ENCODE results near the gene TM4SF4. TPM values are rescaled to one million over a fixed set of nuclear protein-coding genes. Genes with fewer than 3 reads are reported as not detected.

The TM4SF4 gene
- total RNA-seq, 1 donor from 2014 or later: 0.29 TPM

GRCh38 chr3:149507491-149508324, 33.2 kb downstream of the TM4SF4 start:
- no peak for DNase-seq (ENCODE audit: low read depth)
- TF ChIP-seq CTCF (conservative IDR thresholded peaks at IDR 0.05; ENCODE audit: low read depth, low read length): no peak
- no peak overlapping the region for H3K4me3 ChIP-seq (ENCODE audit: low read depth, low read length)

GRCh38 chr3:149509526-149509925, 35.0 kb downstream of the TM4SF4 start:
- no peak overlapping the region for H3K4me3 ChIP-seq (ENCODE audit: low read depth, low read length)
- no peak for TF ChIP-seq CTCF (conservative IDR thresholded peaks at IDR 0.05; ENCODE audit: low read depth, low read length)
- no peak for DNase-seq (ENCODE audit: low read depth)

GRCh38 chr3:149510480-149510879, 36.0 kb downstream of the TM4SF4 start:
- DNase-seq (ENCODE audit: low read depth): no peak
- no peak for TF ChIP-seq CTCF (conservative IDR thresholded peaks at IDR 0.05; ENCODE audit: low read depth, low read length)
- H3K4me3 ChIP-seq (ENCODE audit: low read depth, low read length): no peak overlapping the region

GRCh38 chr3:149511040-149511626, 36.6 kb downstream of the TM4SF4 start:
- no peak for TF ChIP-seq CTCF (conservative IDR thresholded peaks at IDR 0.05; ENCODE audit: low read depth, low read length)
- no peak overlapping the region for H3K4me3 ChIP-seq (ENCODE audit: low read depth, low read length)
- no peak for DNase-seq (ENCODE audit: low read depth)

- no peak overlapping the region for H3K4me3 ChIP-seq (ENCODE audit: low read depth, low read length)
- no peak for DNase-seq (ENCODE audit: low read depth)
- peak; percentile 77 for TF ChIP-seq CTCF (conservative IDR thresholded peaks at IDR 0.05; ENCODE audit: low read depth, low read length)
These were observed 37.7 kb downstream of the TM4SF4 start for GRCh38 chr3:149512073-149512782.

GRCh38 chr3:149514471-149514870, 40.0 kb downstream of the TM4SF4 start:
- no peak for DNase-seq (ENCODE audit: low read depth)
- TF ChIP-seq CTCF (conservative IDR thresholded peaks at IDR 0.05; ENCODE audit: low read depth, low read length): no peak
- H3K4me3 ChIP-seq (ENCODE audit: low read depth, low read length): no peak overlapping the region

All from epithelial cell of proximal tubule (primary cell).